IPS DF 6.9 (cell line): ENCODE measurements around the gene PCED1B.
"Not testable (repeated sequence)": the region's sequence is repeated elsewhere in the genome, so short reads cannot be mapped to it uniquely, and the experiment has no call there.

Experiments
- DNase-seq: peaks from one replicate; pipeline ENCODE4 v3.0.0-alpha.2; 2013; ENCODE audit warnings: low read depth, low spot score
- H3K27ac ChIP-seq: one replicate; pipeline ENCODE4 v1.5.1; 2013; ENCODE audit warnings: low read length, control low read depth
- H3K27me3 ChIP-seq: 2 replicates; pipeline ENCODE4 v1.6.1; 2013; ENCODE audit warnings: mild to moderate bottlenecking, low read length; ENCODE audit not compliant: control insufficient read depth, insufficient read depth
- H3K36me3 ChIP-seq: 2 replicates; pipeline ENCODE4 v1.6.1; 2013; ENCODE audit warnings: low read length; ENCODE audit not compliant: control insufficient read depth, insufficient read depth
- H3K4me1 ChIP-seq: 2 replicates; pipeline ENCODE4 v1.6.1; 2013; ENCODE audit warnings: low read length; ENCODE audit not compliant: control insufficient read depth, insufficient read depth
- H3K4me3 ChIP-seq: 2 replicates; pipeline ENCODE4 v1.5.1; 2013; ENCODE audit warnings: mild to moderate bottlenecking, low read length
- H3K9me3 ChIP-seq: 2 replicates; pipeline ENCODE4 v1.6.1; 2013; ENCODE audit warnings: low read length, inconsistent platforms; ENCODE audit not compliant: control insufficient read depth, insufficient read depth
- WGBS: extraction: QIAGEN DNeasy Blood & Tissue Kit; methylation state at CpG from one replicate; pipeline ENCODE4 v1.1.7; 2013; ENCODE audit warnings: mixed read lengths, missing lambda C conversion rate; ENCODE audit not compliant: insufficient read length, insufficient coverage; 5-methylcytosine and 5-hydroxymethylcytosine counted together

Gene PCED1B

DNA sequence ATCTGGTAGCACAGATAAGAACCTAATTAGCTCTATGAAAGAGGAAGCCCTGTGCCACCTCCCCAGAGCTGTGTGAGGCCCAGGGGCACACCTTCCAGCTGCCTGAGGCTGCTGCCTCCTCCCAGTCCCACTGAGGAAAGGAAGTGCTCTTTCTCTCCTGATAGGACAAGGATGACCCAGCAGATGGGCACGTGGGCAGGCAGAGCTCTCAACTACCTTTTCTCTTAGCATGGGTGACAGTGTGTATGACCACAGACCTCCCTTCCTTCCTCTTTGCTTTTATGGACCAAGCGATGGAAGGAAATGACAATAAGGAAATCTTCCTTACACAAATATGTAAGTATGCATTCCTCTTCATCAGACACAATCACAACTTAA lies 127.9 kb downstream of the PCED1B start:
- Histone ChIP-seq H3K4me3 (no peak overlapping the region), H3K27me3 (no peaks in the 10 kb centered on the region), H3K27ac (no peak overlapping the region), H3K4me1 (0 out of 2 replicates have a peak, but pooled peaks cover 1% of the 10 kb centered on the region), H3K36me3 (no peaks in the 10 kb centered on the region), H3K9me3 (no peaks in the 10 kb centered on the region)
- no peak for DNase-seq
- WGBS = no CpG with 5 or more reads among the region's 2 CpGs

GRCh38 chr12:47207829-47208248 lies 128.4 kb downstream of the PCED1B start:
- H3K9me3 ChIP-seq = no peaks in the 10 kb centered on the region
- no peak overlapping the region for H3K4me3 ChIP-seq
- no CpG with 5 or more reads among the region's 3 CpGs for WGBS
- H3K4me1 ChIP-seq = 0 out of 2 replicates have a peak, but pooled peaks cover 1% of the 10 kb centered on the region
- no peak for DNase-seq
- H3K27me3 ChIP-seq = no peaks in the 10 kb centered on the region
- H3K36me3 ChIP-seq = no peaks in the 10 kb centered on the region
- H3K27ac ChIP-seq = no peak overlapping the region

DNA sequence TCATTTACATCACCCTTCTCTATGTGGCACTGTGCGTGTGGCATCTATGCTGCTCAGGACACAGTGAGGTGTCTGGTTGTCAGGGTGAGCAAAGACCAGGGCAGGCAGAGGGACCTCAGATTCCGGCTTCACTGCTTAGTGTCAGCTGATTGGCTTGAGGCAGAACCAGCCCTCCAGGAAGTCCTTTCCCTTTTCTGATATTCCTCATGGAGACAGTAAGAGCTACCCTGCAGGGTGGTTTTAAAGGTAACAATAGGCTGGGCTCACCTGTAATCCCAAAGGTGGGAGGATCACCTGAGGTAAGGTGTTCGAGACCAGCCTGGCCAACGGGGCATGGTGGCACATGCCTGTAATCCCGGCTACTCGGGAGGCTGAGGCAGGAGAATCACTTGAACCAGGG lies 129.6 kb downstream of the PCED1B start:
- WGBS = no CpG with 5 or more reads among the region's 6 CpGs
- H3K4me3 ChIP-seq = no peak overlapping the region
- H3K36me3 ChIP-seq = no peaks in the 10 kb centered on the region
- no peaks in the 10 kb centered on the region for H3K9me3 ChIP-seq
- H3K27me3 ChIP-seq = no peaks in the 10 kb centered on the region
- DNase-seq = no peak
- 0 out of 2 replicates have a peak, but pooled peaks cover 1% of the 10 kb centered on the region for H3K4me1 ChIP-seq
- H3K27ac ChIP-seq = no peak overlapping the region

- H3K4me1 ChIP-seq = 0 out of 2 replicates have a peak, but pooled peaks cover 1% of the 10 kb centered on the region
- H3K27ac ChIP-seq = no peak overlapping the region
- 100% methylated on average over 1 of the region's 4 CpGs for WGBS
Measured at GRCh38 chr12:47210776-47211175, 131.4 kb downstream of the PCED1B start.

GRCh38 chr12:47212701-47213039 lies 133.2 kb downstream of the PCED1B start:
- no peaks in the 10 kb centered on the region for H3K4me1 ChIP-seq
- H3K27ac ChIP-seq = no peak overlapping the region
- no peaks in the 10 kb centered on the region for H3K27me3 ChIP-seq
- no peak overlapping the region for H3K4me3 ChIP-seq
- no peaks in the 10 kb centered on the region for H3K36me3 ChIP-seq
- H3K9me3 ChIP-seq = no peaks in the 10 kb centered on the region
- no peak for DNase-seq

More at GRCh38 chr12:47210776-47211175, 131.4 kb downstream of the PCED1B start:
- Histone ChIP-seq H3K9me3 (no peaks in the 10 kb centered on the region), H3K27me3 (no peaks in the 10 kb centered on the region), H3K36me3 (no peaks in the 10 kb centered on the region), H3K4me3 (no peak overlapping the region)
- no peak for DNase-seq

DNA sequence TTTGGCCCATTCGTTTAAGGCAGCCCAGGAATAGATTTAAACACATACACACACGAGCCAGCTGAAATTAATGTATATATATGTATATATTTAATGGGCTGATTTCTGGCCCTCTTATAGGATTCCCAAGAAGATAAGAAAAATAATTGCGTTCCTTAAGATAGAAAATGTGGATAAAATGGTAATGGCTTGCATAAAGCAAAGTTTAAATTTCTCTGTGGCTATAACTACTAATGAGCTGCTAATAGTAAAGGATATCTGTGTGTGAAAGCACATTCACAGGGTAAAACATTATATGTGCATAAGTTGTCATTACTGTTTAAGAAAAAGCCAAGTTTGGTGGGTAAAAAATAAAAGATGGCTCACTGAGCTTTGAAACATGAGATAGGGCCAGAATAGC lies 134.0 kb downstream of the PCED1B start:
- H3K4me1 ChIP-seq = no peaks in the 10 kb centered on the region
- no peak for DNase-seq
- no peak overlapping the region for H3K27ac ChIP-seq
- no peaks in the 10 kb centered on the region for H3K27me3 ChIP-seq
- H3K36me3 ChIP-seq = no peaks in the 10 kb centered on the region
- no peaks in the 10 kb centered on the region for H3K9me3 ChIP-seq
- WGBS = no CpG with 5 or more reads among the region's 3 CpGs
- H3K4me3 ChIP-seq = no peak overlapping the region

GRCh38 chr12:47214001-47214619 lies 134.7 kb downstream of the PCED1B start:
- no peaks in the 10 kb centered on the region for H3K27me3 ChIP-seq
- WGBS = no CpG with 5 or more reads among the region's 3 CpGs
- no peaks in the 10 kb centered on the region for H3K9me3 ChIP-seq
- H3K4me3 ChIP-seq = no peak overlapping the region
- DNase-seq = no peak
- H3K4me1 ChIP-seq = no peaks in the 10 kb centered on the region
- no peak overlapping the region for H3K27ac ChIP-seq
- no peaks in the 10 kb centered on the region for H3K36me3 ChIP-seq

DNA sequence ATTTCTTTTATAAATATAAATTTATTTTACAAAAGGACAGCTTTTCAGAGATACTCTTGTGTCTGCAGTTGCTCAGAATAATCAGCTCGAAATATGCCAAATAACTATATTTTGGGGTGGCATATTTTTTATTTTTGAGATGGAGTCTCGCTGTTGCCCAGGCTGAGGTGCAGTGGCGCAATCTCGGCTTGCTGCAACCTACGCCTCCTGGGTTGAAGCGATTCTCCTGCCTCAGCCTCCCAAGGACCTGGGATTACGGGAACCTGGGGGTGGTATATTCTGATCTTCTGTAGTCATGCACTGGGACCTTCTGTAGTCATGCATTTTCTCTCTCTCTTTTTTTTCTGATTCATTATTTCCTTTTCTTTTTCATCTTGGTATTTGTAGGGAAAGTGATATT lies 135.3 kb downstream of the PCED1B start:
- Histone ChIP-seq H3K27me3 (no peaks in the 10 kb centered on the region), H3K9me3 (no peaks in the 10 kb centered on the region), H3K4me3 (no peak overlapping the region), H3K36me3 (no peaks in the 10 kb centered on the region), H3K4me1 (no peaks in the 10 kb centered on the region), H3K27ac (no peak overlapping the region)
- WGBS = no CpG with 5 or more reads among the region's 7 CpGs
- DNase-seq = no peak

DNA sequence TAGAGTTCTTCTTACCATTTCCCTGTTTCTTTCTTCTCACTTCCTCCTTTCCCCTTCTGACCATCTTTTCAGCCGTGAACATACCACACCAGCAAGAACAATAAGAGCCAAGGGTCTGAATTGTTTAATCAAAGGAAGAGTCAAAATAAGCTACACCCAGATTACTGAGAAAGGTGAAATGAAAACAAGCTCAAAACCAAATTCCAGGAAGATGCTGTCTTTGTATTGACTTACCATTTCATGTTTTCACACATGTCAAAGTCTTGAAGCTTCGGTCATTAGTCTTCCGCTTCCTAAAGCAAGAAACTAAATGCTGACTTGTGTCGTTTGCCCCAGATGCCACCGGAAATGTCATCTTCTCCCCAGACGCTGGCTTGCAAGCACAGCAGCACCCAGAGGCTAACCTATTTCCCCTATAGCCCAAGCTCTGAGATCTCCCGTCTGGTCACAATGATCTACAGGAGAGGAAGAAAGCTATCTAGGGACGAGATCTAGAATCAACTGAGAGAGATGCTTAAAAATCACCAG lies 136.8 kb downstream of the PCED1B start:
- Histone ChIP-seq H3K9me3 (no peaks in the 10 kb centered on the region), H3K27me3 (no peaks in the 10 kb centered on the region), H3K4me1 (no peaks in the 10 kb centered on the region; the same call in 1 of the 2 replicates), H3K36me3 (no peaks in the 10 kb centered on the region), H3K27ac (no peak overlapping the region), H3K4me3 (no peak overlapping the region)
- no CpG with 5 or more reads among the region's 8 CpGs for WGBS
- no peak for DNase-seq

DNA sequence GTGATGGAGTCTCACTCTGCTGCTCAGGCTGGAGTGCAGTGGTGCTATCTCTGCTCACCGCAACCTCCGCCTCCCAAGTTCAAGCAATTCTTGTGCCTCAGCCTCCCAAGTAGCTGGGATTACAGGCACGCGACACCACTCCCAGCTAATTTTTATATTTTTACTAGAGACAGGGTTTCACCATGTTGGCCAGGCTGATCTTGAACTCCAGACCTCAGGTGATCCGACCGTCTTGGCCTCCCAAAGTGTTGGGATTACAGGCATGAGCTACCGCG lies 138.1 kb downstream of the PCED1B start:
- H3K4me1 ChIP-seq, H3K9me3 ChIP-seq, DNase-seq, H3K27ac ChIP-seq, H3K27me3 ChIP-seq, H3K36me3 ChIP-seq, H3K4me3 ChIP-seq: not testable (repeated sequence)
- no CpG with 5 or more reads among the region's 8 CpGs for whole genome bisulfite sequencing

GRCh38 chr12:47218191-47218654 lies 138.8 kb downstream of the PCED1B start:
- H3K27me3 ChIP-seq = no peaks in the 10 kb centered on the region
- no peaks in the 10 kb centered on the region for H3K36me3 ChIP-seq
- H3K4me3 ChIP-seq = no peak overlapping the region
- no peaks in the 10 kb centered on the region; the same call in 1 of the 2 replicates for H3K4me1 ChIP-seq
- H3K27ac ChIP-seq = no peak overlapping the region
- WGBS = no CpG with 5 or more reads among the region's 8 CpGs
- no peak for DNase-seq
- no peaks in the 10 kb centered on the region for H3K9me3 ChIP-seq
